Stimulated activated CD8-positive, alpha-beta memory T cell treated with anti-CD3 and anti-CD28 coated beads, Interleukin-7, amount 100 ng/mL, for 48 hours (primary cell): ENCODE results near the gene GPR157.

Experiments
- DNase-seq, 2 donors: peaks; one replicate each; pipeline ENCODE4 v3.0.0-alpha.2; 2020; ENCODE audit warnings: low read depth in 1 of 2; ENCODE audit errors: extremely low read depth in 1 of 2

Gene GPR157

GRCh38 chr1:9093581-9093980, 35.3 kb downstream of the GPR157 start:
- DNase-seq, result no peak

- no peak for DNase-seq
These were observed 35.8 kb downstream of the GPR157 start for GRCh38 chr1:9093091-9093490.

- DNase-seq, result no peak
These were observed 40.1 kb downstream of the GPR157 start for GRCh38 chr1:9088807-9089206.

GRCh38 chr1:9087411-9088125, 41.3 kb downstream of the GPR157 start:
- no peak for DNase-seq

- DNase-seq, result no peak
These were observed 42.1 kb downstream of the GPR157 start for GRCh38 chr1:9086796-9087195.

GRCh38 chr1:9086045-9086444, 42.9 kb downstream of the GPR157 start:
- no peak for DNase-seq

- no peak for DNase-seq
These were observed 43.5 kb downstream of the GPR157 start for GRCh38 chr1:9085306-9085940.

- no peak for DNase-seq
These were observed 44.0 kb downstream of the GPR157 start for GRCh38 chr1:9084906-9085305.

- no peak for DNase-seq
These were observed 47.4 kb downstream of the GPR157 start for GRCh38 chr1:9081473-9081872.

- DNase-seq, result no peak
These were observed 48.1 kb downstream of the GPR157 start for GRCh38 chr1:9080705-9081291.

- no peak for DNase-seq
These were observed 48.8 kb downstream of the GPR157 start for GRCh38 chr1:9079988-9080704.

GRCh38 chr1:9078752-9079500, 50.0 kb downstream of the GPR157 start:
- no peak for DNase-seq

- DNase-seq, result no peak
These were observed 50.7 kb downstream of the GPR157 start for GRCh38 chr1:9078015-9078751.

- DNase-seq, result no peak
These were observed 53.9 kb downstream of the GPR157 start for GRCh38 chr1:9075022-9075421.

GRCh38 chr1:9073143-9073542, 55.8 kb downstream of the GPR157 start:
- no peak for DNase-seq

GRCh38 chr1:9071554-9072235, 57.2 kb downstream of the GPR157 start:
- DNase-seq, result no peak

- no peak for DNase-seq
These were observed 58.4 kb downstream of the GPR157 start for GRCh38 chr1:9070486-9070885.

GRCh38 chr1:9069326-9070100, 59.4 kb downstream of the GPR157 start, which contains the start of gene SLC2A5:
Gene SLC2A5 (minus strand): TSS chr1:9069635. CDS start chr1:9069536, 99 bp downstream.
- no peak for DNase-seq

GRCh38 chr1:9068981-9069325, 59.9 kb downstream of the GPR157 start:
- no peak for DNase-seq
